Measurements from ENCODE around the gene CXCL11. TPM values are rescaled to one million over a fixed set of nuclear protein-coding genes. Genes with fewer than 3 reads are reported as not detected.
"Not testable (repeated sequence)": the region's sequence is repeated elsewhere in the genome, so short reads cannot be mapped to it uniquely, and the experiment has no call there.

Gene CXCL11
- total RNA-seq, 1 experiment from 2014 or later, result not detected

DNA sequence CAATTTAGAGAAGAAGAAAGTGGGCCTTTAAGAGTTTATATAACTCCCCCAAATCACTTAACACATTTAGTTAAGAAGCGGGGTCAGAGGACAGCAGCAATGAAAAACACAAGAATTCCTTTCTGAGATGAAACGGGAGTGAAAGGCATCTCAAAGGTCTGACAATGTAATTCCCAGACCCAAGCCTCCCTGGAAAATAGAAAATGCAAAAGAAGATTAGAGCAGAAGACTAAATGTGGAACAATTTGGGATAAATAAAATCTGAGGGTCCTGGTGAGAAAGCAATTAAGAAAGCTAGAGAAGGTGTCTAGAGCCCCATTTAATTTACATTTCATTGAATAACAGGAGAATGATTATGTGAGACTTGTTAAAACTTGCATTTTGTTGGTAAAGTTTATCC is 19.6 kb upstream of the CXCL11 start:
- no peaks in the 10 kb centered on the region for H3K9me3 Mint-ChIP-seq (ENCODE audit: unreplicated experiment)
- H3K27me3 ChIP-seq (replicated peaks; ENCODE audit: control insufficient read depth, insufficient read depth, low read length), result no peaks in the 10 kb centered on the region
- H3K4me3 ChIP-seq (ENCODE audit: low read depth, low read length), result no peak overlapping the region
- H3K27me3 Mint-ChIP-seq (ENCODE audit: insufficient read depth, unreplicated experiment), result no peaks in the 10 kb centered on the region
- no peaks in the 10 kb centered on the region for H3K36me3 ChIP-seq (ENCODE audit: control insufficient read depth, insufficient read depth, low read length)
- intact Hi-C loops (cut with micrococcal nuclease; ENCODE audit: unreplicated experiment), result no loop called here
- ChIA-PET POLR2A (no interaction called here), CTCF (no interaction called here)
- H3K36me3 Mint-ChIP-seq (ENCODE audit: insufficient read depth, unreplicated experiment), result no peaks in the 10 kb centered on the region
- H3K27ac Mint-ChIP-seq (ENCODE audit: unreplicated experiment), result no peak overlapping the region
- H3K4me1 ChIP-seq, result peaks cover 19% of the 10 kb centered on the region
- no peak overlapping the region for H3K4me3 Mint-ChIP-seq (ENCODE audit: unreplicated experiment)
- BruUV-seq (replicated peaks), result no TSS peak
- TF ChIP-seq, protein P1, sequence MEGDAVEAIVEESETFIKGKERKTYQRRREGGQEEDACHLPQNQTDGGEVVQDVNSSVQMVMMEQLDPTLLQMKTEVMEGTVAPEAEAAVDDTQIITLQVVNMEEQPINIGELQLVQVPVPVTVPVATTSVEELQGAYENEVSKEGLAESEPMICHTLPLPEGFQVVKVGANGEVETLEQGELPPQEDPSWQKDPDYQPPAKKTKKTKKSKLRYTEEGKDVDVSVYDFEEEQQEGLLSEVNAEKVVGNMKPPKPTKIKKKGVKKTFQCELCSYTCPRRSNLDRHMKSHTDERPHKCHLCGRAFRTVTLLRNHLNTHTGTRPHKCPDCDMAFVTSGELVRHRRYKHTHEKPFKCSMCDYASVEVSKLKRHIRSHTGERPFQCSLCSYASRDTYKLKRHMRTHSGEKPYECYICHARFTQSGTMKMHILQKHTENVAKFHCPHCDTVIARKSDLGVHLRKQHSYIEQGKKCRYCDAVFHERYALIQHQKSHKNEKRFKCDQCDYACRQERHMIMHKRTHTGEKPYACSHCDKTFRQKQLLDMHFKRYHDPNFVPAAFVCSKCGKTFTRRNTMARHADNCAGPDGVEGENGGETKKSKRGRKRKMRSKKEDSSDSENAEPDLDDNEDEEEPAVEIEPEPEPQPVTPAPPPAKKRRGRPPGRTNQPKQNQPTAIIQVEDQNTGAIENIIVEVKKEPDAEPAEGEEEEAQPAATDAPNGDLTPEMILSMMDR (IDR thresholded peaks at IDR 0.05; ENCODE audit: insufficient read depth in 1 of 2, low read depth in 1 of 2, low read length in 1 of 2, severe bottlenecking in 1 of 2, unreplicated experiment in 1 of 2), result no peak
- no peak for DNase-seq
- H3K4me1 Mint-ChIP-seq (ENCODE audit: low read depth, unreplicated experiment), result peaks cover 19% of the 10 kb centered on the region
- no peaks in the 10 kb centered on the region for H3K9me3 ChIP-seq

DNA sequence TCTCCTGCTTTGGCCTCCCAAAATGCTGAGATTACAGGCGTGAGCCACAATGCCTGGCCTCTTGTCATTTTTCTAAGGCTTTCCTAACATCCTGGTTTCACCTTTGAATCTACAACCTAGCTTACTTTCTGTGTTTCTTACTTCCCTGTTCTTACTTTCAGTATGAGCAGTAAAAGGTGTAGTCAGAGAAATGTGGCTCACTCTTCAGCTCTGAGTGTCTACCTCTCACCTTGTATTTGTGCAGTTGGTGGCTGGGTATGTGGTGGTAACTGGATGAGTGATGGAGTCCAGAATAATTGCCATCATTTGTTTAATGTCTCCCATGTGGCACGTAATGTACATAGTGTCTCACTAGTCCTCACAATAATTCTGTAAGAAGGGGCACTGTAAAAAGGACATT is 19.1 kb upstream of the CXCL11 start:
- no peaks in the 10 kb centered on the region for H3K36me3 Mint-ChIP-seq (ENCODE audit: insufficient read depth, unreplicated experiment)
- CTCF ChIA-PET, result no interaction called here
- intact Hi-C loops (cut with micrococcal nuclease; ENCODE audit: unreplicated experiment), result no loop called here

DNA sequence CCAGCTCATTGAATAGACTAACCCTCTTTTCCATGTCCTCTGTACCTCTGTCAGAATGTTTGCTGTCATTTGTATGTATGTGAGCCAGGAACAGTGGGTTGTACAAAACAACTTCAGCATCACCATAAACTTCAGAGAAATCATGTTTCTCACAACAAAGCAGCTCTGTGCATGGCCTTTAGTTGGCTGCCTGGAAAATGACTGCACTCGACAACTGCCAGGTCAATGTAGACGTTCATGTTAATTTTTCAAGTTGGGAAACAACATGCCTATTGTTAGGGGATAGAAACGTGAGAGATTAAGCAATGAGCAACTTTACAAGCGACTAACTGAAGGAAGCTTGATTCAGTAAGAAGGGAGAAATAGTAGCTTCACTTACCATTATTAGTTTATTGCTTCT is 17.9 kb upstream of the CXCL11 start:
- DNase-seq, result no peak
- POLR2A ChIA-PET, result no interaction called here
- Mint-ChIP-seq H3K4me1 (ENCODE audit: low read depth, unreplicated experiment) (peaks cover 5% of the 10 kb centered on the region), H3K36me3 (ENCODE audit: insufficient read depth, unreplicated experiment) (no peaks in the 10 kb centered on the region), H3K27me3 (ENCODE audit: insufficient read depth, unreplicated experiment) (no peaks in the 10 kb centered on the region), H3K4me3 (ENCODE audit: unreplicated experiment) (no peak overlapping the region), H3K27ac (ENCODE audit: unreplicated experiment) (no peak overlapping the region), H3K9me3 (ENCODE audit: unreplicated experiment) (no peaks in the 10 kb centered on the region)
- no TSS peak for BruUV-seq (replicated peaks)
- CTCF ChIA-PET, result interaction anchor here (0.6 kb wide), 1 partner anchor 58 kb away, joined by 4 read pairs; no protein-coding TSS in a partner anchor
- TF ChIP-seq, protein P1 (IDR thresholded peaks at IDR 0.05; ENCODE audit: insufficient read depth in 1 of 2, low read depth in 1 of 2, low read length in 1 of 2, severe bottlenecking in 1 of 2, unreplicated experiment in 1 of 2), result no peak
- Histone ChIP-seq H3K27me3 (replicated peaks; ENCODE audit: control insufficient read depth, insufficient read depth, low read length) (no peaks in the 10 kb centered on the region), H3K36me3 (ENCODE audit: control insufficient read depth, insufficient read depth, low read length) (no peaks in the 10 kb centered on the region), H3K4me3 (ENCODE audit: low read depth, low read length) (no peak overlapping the region), H3K9me3 (no peaks in the 10 kb centered on the region), H3K4me1 (peaks cover 5% of the 10 kb centered on the region; the same call in 1 of the 2 replicates)
- intact Hi-C loops (cut with micrococcal nuclease; ENCODE audit: unreplicated experiment), result no loop called here

More for the DNA sequence above, 19.1 kb upstream of the CXCL11 start:
- Histone ChIP-seq H3K4me1 (peaks cover 15% of the 10 kb centered on the region; the same call in 1 of the 2 replicates), H3K27me3 (replicated peaks; ENCODE audit: control insufficient read depth, insufficient read depth, low read length) (no peaks in the 10 kb centered on the region), H3K4me3 (ENCODE audit: low read depth, low read length) (no peak overlapping the region), H3K36me3 (ENCODE audit: control insufficient read depth, insufficient read depth, low read length) (no peaks in the 10 kb centered on the region), H3K9me3 (no peaks in the 10 kb centered on the region)
- H3K9me3 Mint-ChIP-seq (ENCODE audit: unreplicated experiment), result no peaks in the 10 kb centered on the region
- no TSS peak for BruUV-seq (replicated peaks)
- no peak overlapping the region for H3K27ac Mint-ChIP-seq (ENCODE audit: unreplicated experiment)
- H3K4me3 Mint-ChIP-seq (ENCODE audit: unreplicated experiment), result no peak overlapping the region
- H3K27me3 Mint-ChIP-seq (ENCODE audit: insufficient read depth, unreplicated experiment), result no peaks in the 10 kb centered on the region
- H3K4me1 Mint-ChIP-seq (ENCODE audit: low read depth, unreplicated experiment), result peaks cover 15% of the 10 kb centered on the region
- POLR2A ChIA-PET, result no interaction called here
- no peak for DNase-seq
- TF ChIP-seq, protein P1 (IDR thresholded peaks at IDR 0.05; ENCODE audit: insufficient read depth in 1 of 2, low read depth in 1 of 2, low read length in 1 of 2, severe bottlenecking in 1 of 2, unreplicated experiment in 1 of 2), result no peak

DNA sequence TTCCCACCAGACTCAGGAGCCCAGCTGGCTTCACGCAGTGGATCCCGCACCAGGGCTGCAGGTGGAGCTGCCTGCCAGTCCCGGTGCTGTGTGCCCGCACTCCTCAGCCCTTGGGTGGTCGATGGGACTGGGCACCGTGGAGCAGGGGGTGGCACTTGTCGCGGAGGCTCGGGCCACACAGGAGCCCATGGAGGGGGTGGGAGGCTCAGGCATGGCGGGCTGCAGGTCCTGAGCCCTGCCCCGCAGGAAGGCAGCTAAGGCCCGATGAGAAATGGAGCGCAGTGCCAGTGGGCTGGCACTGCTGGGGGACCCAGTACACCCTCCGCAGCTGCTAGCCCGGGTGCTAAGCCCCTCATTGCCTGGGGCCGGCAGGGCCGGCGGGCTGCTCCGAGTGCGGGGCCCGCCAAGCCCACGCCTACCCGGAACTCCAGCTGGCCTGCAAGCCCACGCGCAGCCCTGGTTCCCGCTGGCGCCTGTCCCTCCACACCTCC is 14.7 kb upstream of the CXCL11 start:
- H3K36me3 Mint-ChIP-seq (ENCODE audit: insufficient read depth, unreplicated experiment); H3K4me1 ChIP-seq; H3K9me3 ChIP-seq; H3K4me3 ChIP-seq (ENCODE audit: low read depth, low read length); POLR2A ChIA-PET; H3K4me3 Mint-ChIP-seq (ENCODE audit: unreplicated experiment); H3K27me3 ChIP-seq (replicated peaks; ENCODE audit: control insufficient read depth, insufficient read depth, low read length); DNase-seq; H3K36me3 ChIP-seq (ENCODE audit: control insufficient read depth, insufficient read depth, low read length); H3K4me1 Mint-ChIP-seq (ENCODE audit: low read depth, unreplicated experiment); BruUV-seq (replicated peaks); H3K27ac Mint-ChIP-seq (ENCODE audit: unreplicated experiment); H3K9me3 Mint-ChIP-seq (ENCODE audit: unreplicated experiment); intact Hi-C loops (cut with micrococcal nuclease; ENCODE audit: unreplicated experiment); H3K27me3 Mint-ChIP-seq (ENCODE audit: insufficient read depth, unreplicated experiment); CTCF ChIA-PET: not testable (repeated sequence)

DNA sequence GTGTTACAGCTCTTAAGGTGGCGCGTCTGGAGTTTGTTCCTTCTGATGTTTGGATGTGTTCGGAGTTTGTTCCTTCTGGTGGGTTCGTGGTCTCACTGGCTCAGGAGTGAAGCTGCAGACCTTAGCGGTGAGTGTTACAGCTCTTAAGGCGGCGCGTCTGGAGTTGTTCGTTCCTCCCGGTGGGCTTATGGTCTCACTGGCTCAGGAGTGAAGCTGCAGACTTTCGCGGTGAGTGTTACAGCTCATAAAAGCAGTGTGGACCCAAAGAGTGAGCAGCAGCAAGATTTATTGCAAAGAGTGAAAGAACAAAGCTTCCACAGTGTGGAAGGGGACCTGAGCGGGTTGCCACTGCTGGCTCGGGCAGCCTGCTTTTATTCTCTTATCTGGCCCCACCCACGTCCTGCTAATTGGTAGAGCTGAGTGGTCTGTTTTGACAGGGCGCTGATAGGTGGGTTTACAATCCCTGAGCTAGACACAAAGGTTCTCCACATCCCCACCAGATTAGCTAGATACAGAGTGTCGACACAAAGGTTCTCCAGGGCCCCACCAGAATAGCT is 14.1 kb upstream of the CXCL11 start:
- intact Hi-C loops (cut with micrococcal nuclease; ENCODE audit: unreplicated experiment); DNase-seq; BruUV-seq (replicated peaks); H3K27ac Mint-ChIP-seq (ENCODE audit: unreplicated experiment); H3K36me3 ChIP-seq (ENCODE audit: control insufficient read depth, insufficient read depth, low read length); CTCF ChIA-PET; H3K9me3 Mint-ChIP-seq (ENCODE audit: unreplicated experiment); H3K36me3 Mint-ChIP-seq (ENCODE audit: insufficient read depth, unreplicated experiment); H3K4me3 ChIP-seq (ENCODE audit: low read depth, low read length); H3K4me1 Mint-ChIP-seq (ENCODE audit: low read depth, unreplicated experiment); H3K27me3 ChIP-seq (replicated peaks; ENCODE audit: control insufficient read depth, insufficient read depth, low read length); H3K4me1 ChIP-seq; H3K9me3 ChIP-seq; H3K27me3 Mint-ChIP-seq (ENCODE audit: insufficient read depth, unreplicated experiment); H3K4me3 Mint-ChIP-seq (ENCODE audit: unreplicated experiment); POLR2A ChIA-PET: not testable (repeated sequence)

Measured in Caco-2 (cell line).